K562 (cell line): Measurements from ENCODE around the gene MAP7D1. TPM values are rescaled to one million over a fixed set of nuclear protein-coding genes. Genes with fewer than 3 reads are reported as not detected.

Source experiments
- MAX ChIP-seq: sonication (generic); formaldehyde crosslinking; IDR thresholded peaks from 2 replicates; pipeline ENCODE4 v1.9.0; 2022; ENCODE audit warnings: mild to moderate bottlenecking, missing genetic modification reagents
- MGA ChIP-seq: fragments of 450-650 bp; IDR thresholded peaks from 2 replicates; pipeline ENCODE4 v1.6.1; 2016; ENCODE audit warnings: mild to moderate bottlenecking, moderate library complexity
- ZFP30 ChIP-seq: fragments of 250-450 bp; sonication (Bioruptor Pico); IDR thresholded peaks from 2 replicates; pipeline ENCODE4 v1.8.0; 2022; ENCODE audit warnings: moderate library complexity, mild to moderate bottlenecking, inconsistent platforms, borderline replicate concordance
- polyA plus RNA-seq, 8 experiments: library from polyadenylated mRNA; depleted of rRNA in 4 of 8; stranded (reverse) in 5 of 8; unstranded in 3 of 8; fragments of >200 nt; fragmentation: Nextera tagmentation in 2 of 8; fragmentation: Illumina TruSeq in 1 of 8; extraction: Ambion mirVana in 2 of 8; extraction: Trizol in 1 of 8; gene quantifications; 2 replicates each; pipeline versions ENCODE4 v1.2.1 to v1.2.3, GENCODE V29; 2011 to 2014; ENCODE audit warnings: inconsistent platforms in 1 of 8, missing spikeins in 1 of 8
- total RNA-seq, 7 experiments: library from RNA; depleted of rRNA in 6 of 7; stranded (reverse); fragments of >200 nt in 6 of 7; fragmentation: Illumina TruSeq in 2 of 7; extraction: Trizol in 2 of 7; gene quantifications; 2 replicates each; pipeline versions ENCODE4 v1.2.1 to v1.2.3, GENCODE V29; 2011 to 2021; ENCODE audit warnings: low replicate concordance in 1 of 7

MAP7D1 gene
- total and polyA plus RNA-seq, 9 of the 15 experiments (the other 6 are each of a cell fraction or from before 2014, with no cell fraction given), result 3.6 to 108 (median 34.5) TPM

GRCh38 chr1:36212782-36213181 lies 56.8 kb downstream of the MAP7D1 start (continued):
- TF ChIP-seq MGA, result peak; percentile 60
- no peak for TF ChIP-seq ZFP30
- TF ChIP-seq MAX (CRISPR knock-in tag), result 0 out of 2 replicates have a peak, but pooled peaks have one; percentile 29
